Measurements from ENCODE around the gene CCDC92.

DNA sequence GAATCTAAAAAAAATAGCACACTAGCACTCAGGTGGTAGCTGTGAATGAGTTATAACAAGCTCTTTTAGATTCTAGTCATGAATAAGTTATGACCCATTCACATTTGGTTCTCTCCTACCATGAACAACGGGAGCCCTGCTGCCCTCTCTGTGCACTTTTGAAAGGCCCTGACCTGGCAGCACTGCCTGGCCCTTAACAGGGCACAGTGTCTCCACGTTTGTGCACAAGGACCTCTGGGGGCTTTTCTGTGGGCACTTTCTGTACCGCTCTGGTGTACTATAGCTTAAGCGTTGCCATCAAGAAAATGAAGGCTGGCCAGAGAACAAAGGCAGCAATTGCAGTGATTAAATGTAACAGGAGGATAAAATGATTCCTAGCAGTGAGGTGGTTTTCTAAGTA is 21.2 kb downstream of the CCDC92 start:
- no peak for TF ChIP-seq POLR2AphosphoS5 (IDR thresholded peaks at IDR 0.05; ENCODE audit: low read depth, low read length)
- TF ChIP-seq, protein P1, sequence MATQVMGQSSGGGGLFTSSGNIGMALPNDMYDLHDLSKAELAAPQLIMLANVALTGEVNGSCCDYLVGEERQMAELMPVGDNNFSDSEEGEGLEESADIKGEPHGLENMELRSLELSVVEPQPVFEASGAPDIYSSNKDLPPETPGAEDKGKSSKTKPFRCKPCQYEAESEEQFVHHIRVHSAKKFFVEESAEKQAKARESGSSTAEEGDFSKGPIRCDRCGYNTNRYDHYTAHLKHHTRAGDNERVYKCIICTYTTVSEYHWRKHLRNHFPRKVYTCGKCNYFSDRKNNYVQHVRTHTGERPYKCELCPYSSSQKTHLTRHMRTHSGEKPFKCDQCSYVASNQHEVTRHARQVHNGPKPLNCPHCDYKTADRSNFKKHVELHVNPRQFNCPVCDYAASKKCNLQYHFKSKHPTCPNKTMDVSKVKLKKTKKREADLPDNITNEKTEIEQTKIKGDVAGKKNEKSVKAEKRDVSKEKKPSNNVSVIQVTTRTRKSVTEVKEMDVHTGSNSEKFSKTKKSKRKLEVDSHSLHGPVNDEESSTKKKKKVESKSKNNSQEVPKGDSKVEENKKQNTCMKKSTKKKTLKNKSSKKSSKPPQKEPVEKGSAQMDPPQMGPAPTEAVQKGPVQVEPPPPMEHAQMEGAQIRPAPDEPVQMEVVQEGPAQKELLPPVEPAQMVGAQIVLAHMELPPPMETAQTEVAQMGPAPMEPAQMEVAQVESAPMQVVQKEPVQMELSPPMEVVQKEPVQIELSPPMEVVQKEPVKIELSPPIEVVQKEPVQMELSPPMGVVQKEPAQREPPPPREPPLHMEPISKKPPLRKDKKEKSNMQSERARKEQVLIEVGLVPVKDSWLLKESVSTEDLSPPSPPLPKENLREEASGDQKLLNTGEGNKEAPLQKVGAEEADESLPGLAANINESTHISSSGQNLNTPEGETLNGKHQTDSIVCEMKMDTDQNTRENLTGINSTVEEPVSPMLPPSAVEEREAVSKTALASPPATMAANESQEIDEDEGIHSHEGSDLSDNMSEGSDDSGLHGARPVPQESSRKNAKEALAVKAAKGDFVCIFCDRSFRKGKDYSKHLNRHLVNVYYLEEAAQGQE (IDR thresholded peaks at IDR 0.05; ENCODE audit: insufficient read depth in 1 of 2, low read depth in 2 of 2, low read length in 2 of 2): no peak
- no peak for TF ChIP-seq FOXP2 (optimal IDR thresholded peaks at IDR 0.05; ENCODE audit: borderline replicate concordance, extremely low read depth, extremely low read length, insufficient read depth)
- no peak for TF ChIP-seq TAF1 (IDR thresholded peaks at IDR 0.05; ENCODE audit: borderline replicate concordance, insufficient read depth, low read length)
- TF ChIP-seq SIN3A (IDR thresholded peaks at IDR 0.05; ENCODE audit: borderline replicate concordance, insufficient read depth, low read length): no peak

Measured in PFSK-1 (cell line).